HG03575 (cell line): Measurements from ENCODE around the gene FUT4.
"Not testable (repeated sequence)": the region's sequence is repeated elsewhere in the genome, so short reads cannot be mapped to it uniquely, and the experiment has no call there.

Experiments
- ATAC-seq: cut with Tn5 transposase; IDR thresholded peaks from one replicate; pipeline ENCODE4 v1.9.1; 2021; ENCODE audit not compliant: unreplicated experiment, insufficient number of reproducible peaks, low FRiP score; ENCODE audit errors: extremely low read depth

The FUT4 gene

GRCh38 chr11:94558932-94559331, 15.2 kb downstream of the FUT4 start:
- no peak for ATAC-seq

- no peak for ATAC-seq
Measured at GRCh38 chr11:94559361-94559760, 15.6 kb downstream of the FUT4 start.

GRCh38 chr11:94560834-94561233, 17.1 kb downstream of the FUT4 start:
- no peak for ATAC-seq

GRCh38 chr11:94563176-94563847, 19.6 kb downstream of the FUT4 start:
- ATAC-seq, result no peak

- ATAC-seq, result no peak
Measured at GRCh38 chr11:94563848-94564467, 20.2 kb downstream of the FUT4 start.

GRCh38 chr11:94567181-94567670, 23.5 kb downstream of the FUT4 start, which contains the start of gene PIWIL4:
Gene PIWIL4 (plus strand): TSS chr11:94567368. CDS start chr11:94567519, 151 bp downstream.
- ATAC-seq, result no peak

- no peak for ATAC-seq
Measured at GRCh38 chr11:94568200-94568599, 24.5 kb downstream of the FUT4 start.

GRCh38 chr11:94568717-94569116, 25.0 kb downstream of the FUT4 start:
- ATAC-seq, result no peak

GRCh38 chr11:94572975-94573374, 29.3 kb downstream of the FUT4 start:
- ATAC-seq, result not testable (repeated sequence)

- ATAC-seq, result no peak
Measured at GRCh38 chr11:94574193-94574961, 30.7 kb downstream of the FUT4 start.

GRCh38 chr11:94576306-94576705, 32.6 kb downstream of the FUT4 start:
- no peak for ATAC-seq

- no peak for ATAC-seq
Measured at GRCh38 chr11:94577841-94578240, 34.1 kb downstream of the FUT4 start.

- ATAC-seq, result peak; percentile 78
Measured at GRCh38 chr11:94581926-94582325, 38.2 kb downstream of the FUT4 start.

GRCh38 chr11:94583213-94583865, 39.6 kb downstream of the FUT4 start:
- ATAC-seq, result no peak

- peak; percentile 34 for ATAC-seq
Measured at GRCh38 chr11:94583866-94584500, 40.3 kb downstream of the FUT4 start.

- ATAC-seq, result no peak
Measured at GRCh38 chr11:94584978-94585377, 41.3 kb downstream of the FUT4 start.

- no peak for ATAC-seq
Measured at GRCh38 chr11:94585399-94585798, 41.7 kb downstream of the FUT4 start.

- no peak for ATAC-seq
Measured at GRCh38 chr11:94586546-94586945, 42.8 kb downstream of the FUT4 start.

GRCh38 chr11:94586978-94587377, 43.3 kb downstream of the FUT4 start:
- ATAC-seq, result no peak
